SW480 (cell line): ENCODE measurements around the gene KSR2.
"Not testable (repeated sequence)": the region's sequence is repeated elsewhere in the genome, so short reads cannot be mapped to it uniquely, and the experiment has no call there.

Source experiments
- DNase-seq: peaks from one replicate; pipeline ENCODE4 v3.0.0-alpha.2; 2016; ENCODE audit warnings: low spot score

KSR2 gene

DNA sequence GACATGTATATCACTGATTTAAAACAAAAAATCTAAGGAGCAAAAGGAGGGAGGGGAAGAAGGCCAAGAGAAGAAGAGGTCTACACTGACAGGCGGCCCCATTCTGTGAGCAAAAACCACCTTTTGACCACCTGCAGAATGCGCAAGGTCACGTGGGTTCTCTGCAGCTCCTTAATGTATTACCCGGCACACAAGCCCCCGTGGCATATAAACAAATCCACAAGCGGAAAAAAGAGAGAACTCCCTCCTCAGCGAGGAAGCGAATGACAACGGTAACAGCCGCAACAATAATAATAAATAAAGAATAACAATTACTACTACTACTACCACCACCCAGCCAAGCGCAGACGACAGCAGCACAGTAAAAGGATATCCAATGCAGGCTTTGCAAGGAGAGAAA, 1.3 kb downstream of the KSR2 start:
- no peak for DNase-seq

DNA sequence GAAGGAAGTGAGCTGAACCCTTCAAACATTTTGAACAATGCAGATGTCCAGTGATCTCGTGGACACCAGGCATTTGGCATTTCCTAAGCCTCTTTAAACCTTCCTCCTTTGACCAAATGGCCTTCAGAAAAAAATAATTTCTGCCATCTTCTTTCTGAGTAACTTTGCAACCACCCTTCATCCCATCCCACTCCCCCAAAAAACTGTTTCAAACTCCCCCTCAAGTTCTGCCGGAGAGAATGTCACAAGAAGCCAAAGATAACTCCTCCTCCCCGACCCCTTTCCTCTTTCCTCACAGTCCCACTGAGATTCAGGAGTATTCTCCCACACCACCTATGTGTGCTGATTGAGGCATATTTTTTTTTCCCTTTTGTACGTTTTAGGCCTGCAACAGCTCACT, 1.7 kb downstream of the KSR2 start:
- DNase-seq, result no peak

DNA sequence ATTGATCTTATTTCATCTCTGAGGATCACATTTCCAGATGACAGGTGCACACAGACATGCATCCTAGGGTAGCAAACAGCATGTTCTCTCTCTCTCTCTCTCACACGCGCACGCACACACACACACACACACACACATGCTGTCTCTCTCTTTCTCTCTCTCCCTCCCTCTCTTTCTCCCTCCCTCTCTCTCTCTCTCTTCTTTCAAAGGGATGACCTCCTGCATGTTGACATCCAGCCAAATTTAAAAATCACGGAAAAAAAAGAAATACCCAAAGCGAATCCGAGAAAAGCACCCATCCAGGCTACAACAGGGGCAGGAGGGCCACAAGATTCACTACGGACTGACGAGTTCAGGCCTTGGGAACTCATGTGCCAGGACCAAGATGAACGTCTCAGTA, 2.3 kb downstream of the KSR2 start:
- no peak for DNase-seq

DNA sequence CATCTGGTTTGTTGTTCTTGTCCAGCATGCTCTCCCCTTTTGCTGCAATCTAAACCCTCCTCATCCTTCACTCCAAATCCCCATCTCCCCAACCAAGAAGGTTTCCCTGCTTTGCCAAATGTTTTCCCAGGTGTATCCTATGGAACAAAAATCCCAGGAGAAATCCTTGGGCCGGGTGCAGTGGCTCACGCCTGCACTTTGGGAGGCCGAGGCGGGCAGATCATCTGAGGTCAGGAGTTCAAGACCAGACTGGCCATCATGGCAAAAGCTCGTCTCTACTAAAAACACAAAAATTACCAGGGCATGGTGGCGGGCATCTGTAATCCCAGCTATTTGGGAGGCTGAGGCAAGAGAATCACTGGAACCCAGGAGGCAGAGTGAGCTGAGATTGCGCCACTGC, 5.0 kb downstream of the KSR2 start:
- DNase-seq, result no peak

DNA sequence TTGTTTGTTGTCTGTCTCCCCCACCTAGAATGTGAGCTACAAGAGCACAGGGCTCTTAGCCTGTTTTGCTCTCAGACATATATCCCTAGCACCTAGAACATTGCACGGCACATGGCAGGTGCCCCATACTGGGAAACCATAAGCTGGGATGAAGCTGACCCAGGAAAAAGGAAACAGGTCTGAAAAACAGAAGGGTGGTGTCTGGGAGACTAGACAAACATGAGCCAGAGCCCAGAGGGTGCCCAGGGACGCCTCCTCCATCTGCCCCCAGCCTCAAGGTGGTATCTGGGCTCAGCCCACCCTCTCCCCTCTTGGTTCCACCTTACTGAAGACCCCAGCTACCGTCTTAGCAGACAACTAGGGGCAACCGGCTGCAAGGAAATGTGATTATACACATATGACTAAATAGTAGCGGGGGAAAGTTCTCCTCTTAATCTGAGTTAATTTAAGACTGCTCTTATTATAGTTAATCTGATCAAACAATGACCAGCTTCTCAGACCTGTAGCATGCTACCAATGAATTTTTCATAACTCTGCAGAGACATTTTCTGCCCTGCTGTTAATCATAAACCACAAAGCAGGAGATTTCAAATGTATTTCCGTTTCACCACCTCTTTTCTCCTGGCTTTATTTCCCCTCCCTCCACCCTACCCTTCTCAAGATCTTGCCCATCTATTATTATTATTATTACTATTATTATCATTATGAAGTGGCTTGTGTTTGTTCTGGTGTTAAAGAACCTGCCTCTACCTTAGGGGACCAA, 31.9 kb downstream of the KSR2 start:
- no peak for DNase-seq

DNA sequence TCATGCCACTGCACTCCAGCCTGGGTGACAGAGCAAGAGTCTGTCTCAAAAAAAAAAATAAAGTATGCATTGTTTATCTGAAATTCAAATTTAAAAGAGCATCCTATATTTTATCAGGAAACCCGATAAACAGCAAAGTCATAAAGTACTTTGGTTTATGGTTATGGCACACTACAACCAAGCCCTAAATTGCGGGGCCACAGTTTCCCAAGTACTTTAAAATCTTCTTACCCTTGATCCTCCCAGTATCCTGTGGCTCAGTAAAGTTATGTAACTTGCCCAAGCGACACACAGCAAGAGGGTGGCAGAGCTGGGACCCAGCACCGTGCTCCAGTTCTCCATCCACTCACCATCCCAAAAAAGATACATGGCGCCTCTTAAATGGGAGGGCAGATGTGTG, 35.2 kb downstream of the KSR2 start:
- DNase-seq, result no peak

DNA sequence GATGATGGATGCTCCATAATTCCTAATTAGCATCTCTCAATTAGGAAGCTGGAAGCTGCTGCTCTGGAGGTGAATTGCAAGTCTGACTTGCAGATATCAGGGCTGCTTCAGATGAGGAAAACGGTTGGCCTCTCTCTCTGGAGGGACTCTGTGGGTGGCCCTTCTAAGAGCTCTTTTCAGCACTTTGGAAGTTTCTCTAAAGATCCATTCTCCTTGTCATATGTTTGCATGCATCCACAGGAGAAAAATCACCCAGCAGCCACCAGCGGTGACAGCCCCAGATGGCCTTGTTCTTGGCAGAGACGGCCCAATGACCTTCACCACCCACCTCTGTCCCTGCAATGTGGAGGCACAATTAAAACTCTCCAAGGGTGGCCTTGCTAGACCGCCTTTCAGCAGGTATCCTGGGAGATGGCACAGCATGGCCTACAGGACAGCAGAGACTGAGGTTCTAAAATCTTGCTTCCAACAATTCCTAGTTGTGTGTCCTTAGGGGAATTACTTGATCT, 42.3 kb downstream of the KSR2 start:
- no peak for DNase-seq

DNA sequence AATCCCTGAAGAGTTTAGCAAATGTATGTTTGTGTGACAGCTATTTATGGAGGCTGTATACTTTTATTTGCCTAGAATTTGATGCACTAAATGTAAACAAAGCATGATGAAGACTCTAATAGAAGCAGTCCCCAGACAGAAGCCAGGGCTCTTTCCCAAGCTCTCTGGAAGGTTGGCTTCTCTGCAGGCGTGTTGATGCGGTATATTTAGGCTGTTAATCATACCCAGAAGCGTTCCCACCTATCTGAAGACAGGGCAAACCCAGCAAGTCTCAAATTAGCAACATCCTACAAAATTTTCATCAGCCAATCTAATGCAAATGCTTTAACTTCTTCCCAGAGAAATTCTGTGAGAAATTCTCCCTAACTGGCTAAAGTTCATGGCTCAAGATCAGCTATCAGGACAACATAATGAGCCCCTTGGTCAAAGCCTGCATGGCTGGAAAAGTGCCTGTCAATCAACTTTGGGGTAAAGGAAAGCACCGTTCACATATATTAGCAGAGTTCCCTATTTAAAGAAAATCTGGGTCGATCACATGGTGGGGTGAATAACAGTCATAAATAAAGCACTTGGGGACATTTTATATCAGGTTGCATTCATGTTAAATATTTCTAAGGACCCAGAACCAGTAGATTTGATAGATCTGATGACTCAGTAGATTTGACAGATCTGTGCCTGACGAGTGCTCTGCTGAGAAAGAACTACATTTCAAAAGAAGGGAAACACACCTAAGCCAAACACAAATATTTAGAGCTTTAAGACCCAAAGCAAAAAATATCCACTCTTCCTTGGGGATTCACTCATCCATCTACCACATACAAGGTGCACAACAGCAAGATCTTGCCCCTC, 46.6 kb downstream of the KSR2 start:
- no peak for DNase-seq

DNA sequence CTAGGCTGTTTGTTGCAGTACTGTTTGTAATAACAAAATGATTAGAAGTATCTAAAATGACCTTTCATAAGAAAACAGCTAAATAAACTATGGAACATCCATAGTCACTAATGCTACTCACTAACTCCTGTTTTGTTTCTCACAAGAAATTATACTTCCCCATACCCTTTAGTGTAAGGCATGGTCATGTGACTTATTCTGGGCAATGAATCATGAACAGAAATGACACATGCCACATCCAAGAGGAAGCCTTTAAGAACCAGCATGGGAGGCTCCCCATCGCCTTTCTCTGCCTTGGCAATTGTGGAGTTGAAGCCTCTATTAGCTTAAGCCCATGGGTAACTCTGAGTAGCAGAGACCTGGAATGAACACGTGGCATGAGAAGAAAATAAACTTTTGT, 49.3 kb downstream of the KSR2 start:
- no peak for DNase-seq

DNA sequence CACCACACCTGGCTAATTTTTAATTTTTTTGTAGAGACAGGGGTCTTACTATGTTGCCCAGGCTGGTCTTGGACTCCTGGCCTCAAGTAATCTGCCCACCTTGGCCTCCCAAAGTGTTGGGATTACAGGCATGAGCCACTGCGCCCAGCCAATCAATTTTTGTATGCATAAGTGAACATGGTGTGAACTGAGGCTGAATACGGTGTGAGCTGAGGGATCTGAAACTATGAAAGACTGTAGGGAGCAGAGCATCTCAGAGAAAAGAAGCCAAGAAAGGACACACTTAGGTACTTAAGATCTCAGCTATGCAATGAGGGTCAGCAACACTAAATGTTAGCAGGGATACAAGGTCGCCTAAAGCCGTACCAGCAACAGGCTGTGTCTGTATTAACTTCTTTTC, 54.1 kb downstream of the KSR2 start:
- no peak for DNase-seq

DNA sequence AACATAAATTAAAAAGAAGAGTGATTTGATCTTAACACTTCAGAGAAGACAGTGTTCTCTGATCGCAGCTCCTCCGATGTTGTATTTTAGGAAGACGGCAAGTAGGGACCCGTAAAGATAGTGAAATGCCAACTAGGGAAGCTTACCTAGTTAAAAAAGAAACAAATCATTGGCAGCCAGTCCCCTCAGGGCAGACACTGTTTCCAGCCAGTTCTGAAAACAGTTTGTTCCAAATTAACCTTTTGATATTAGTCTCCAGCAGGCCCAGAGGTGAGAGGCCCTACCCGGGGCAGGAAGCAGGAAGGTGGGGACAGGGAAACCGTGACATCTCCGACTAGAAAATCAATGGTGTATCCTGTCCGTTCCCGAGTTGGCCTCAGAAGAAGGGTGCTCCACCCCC, 56.0 kb downstream of the KSR2 start:
- no peak for DNase-seq

DNA sequence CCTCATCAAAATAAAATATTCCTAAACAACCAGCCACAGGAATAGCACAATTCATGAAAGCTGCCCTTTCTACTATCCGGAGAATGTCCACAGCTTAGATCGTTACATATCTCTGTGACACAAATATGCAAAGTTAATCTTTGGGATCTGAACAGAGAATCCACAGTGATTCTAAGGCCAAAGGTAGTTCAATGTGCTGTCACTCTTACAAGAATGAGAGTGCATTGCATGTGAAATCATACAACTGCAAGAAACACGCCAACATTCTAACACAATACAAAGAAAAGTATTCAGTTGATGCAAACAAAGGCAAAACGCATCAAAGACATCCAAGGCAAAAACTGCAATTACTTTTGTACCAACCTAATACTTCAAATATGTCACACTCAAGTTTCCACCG, 60.4 kb downstream of the KSR2 start:
- DNase-seq, result no peak

DNA sequence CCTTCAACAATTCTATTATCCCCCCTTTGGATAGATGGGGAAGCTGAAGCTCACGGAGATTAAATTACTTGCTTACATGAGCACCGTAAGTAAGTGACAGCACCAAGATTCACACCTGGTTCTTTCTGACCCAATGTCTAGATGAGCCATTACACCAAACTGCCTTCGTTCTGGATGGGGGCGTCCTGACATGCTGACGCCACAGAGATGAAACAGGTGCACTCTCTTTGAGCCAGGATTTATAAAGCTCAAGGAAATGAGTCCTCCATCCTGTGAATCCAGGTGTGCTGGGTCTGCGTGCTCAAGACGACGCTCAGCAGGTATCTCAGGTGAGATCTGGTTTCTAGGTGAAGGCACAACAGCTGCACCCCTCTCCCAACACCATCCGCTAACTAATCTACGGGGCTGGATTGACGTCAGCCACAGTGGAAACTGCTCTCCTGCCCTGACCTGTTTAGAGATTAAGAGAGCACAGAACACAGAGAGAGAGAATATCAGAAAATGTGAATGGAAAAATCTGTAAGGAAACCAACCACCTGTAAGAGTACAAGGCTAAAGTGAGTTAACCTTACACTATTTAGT, 61.6 kb downstream of the KSR2 start:
- no peak for DNase-seq

DNA sequence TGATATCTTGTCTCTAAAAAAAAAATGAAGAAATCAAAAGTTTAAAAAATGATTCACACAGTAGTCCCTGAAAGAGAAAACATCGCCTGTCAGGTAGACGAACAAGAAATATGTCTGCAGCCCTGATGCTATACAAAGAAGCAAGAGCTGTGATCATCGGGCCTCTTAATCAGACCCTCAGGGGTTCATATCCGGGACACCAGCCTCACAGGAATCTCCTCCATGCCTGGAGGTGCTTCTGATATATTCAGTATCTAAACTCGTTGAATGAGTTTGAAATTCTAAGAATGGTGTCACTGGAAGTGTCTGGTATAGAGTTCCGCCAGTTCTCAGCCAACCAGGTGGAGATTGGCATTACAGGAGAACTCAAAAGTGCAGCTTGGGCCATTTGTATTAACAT, 64.7 kb downstream of the KSR2 start:
- DNase-seq, result no peak

DNA sequence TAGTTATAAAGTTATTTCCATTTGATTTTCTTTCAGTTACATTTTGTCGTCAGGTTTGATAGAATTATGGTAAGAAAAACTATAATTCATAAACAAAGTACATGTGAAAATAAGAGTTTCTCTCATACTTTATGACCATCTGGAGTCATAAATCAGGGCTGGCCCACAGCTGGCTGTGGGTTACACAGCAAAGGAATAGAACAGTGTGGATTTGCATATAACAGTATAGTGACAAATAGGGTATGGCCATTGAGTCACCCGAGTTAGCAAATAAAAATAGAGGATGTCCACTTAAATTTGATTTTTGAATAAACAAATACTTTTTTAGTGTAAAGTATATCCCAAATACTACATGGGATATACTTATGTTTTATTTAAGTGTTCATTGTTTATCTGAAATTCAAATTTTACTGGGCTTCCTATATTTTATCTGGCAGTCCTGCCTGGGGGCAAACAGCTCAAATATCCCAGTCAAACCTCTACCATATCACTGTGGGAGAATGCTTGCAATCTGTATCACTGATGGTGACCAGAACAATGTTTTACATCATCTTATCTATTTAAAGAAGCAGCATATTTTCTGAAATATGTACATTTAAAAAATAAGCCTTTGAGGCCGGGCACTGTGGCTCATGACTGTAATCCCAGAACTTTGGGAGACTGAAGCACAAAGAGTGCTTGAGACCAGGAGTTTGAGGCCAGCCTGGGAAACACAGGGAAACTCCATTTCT, 65.5 kb downstream of the KSR2 start:
- DNase-seq, result no peak

DNA sequence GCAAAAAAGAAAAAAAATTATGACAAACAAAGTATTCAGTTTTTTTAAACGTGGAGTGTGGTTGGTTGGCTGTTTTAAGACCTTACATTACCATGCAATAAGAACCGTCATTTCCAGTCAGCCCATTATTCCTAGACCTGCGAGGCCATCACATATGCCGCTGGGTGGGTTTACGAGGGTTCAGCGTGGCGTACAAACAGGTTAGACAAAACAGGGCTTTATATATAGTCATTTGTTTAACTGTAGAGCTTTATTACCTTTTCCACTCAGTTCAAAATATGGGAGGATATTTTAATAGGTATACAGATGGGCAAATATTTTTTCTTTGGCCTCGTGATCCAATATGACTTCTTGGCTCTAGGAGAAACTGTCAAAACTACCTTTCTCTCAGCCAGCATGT, 67.2 kb downstream of the KSR2 start:
- DNase-seq, result no peak

DNA sequence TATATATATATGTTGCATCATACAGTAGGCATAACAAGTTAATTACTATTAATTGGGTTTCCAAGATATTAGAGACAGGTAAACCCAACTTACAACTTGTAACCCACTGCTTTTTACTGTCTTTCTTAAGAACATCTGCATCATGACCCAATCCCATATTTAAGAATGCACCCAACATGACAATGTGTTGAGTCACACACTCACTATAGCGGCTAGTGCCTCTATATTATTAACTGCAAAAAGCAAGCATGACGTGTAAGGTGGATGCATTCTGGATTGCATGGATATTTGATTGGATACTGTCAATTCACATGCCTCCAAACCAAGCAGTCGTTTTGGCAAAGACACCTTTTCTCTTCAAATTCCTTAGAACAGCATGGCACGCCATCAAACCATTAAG, 68.2 kb downstream of the KSR2 start:
- peak; percentile 12 for DNase-seq

DNA sequence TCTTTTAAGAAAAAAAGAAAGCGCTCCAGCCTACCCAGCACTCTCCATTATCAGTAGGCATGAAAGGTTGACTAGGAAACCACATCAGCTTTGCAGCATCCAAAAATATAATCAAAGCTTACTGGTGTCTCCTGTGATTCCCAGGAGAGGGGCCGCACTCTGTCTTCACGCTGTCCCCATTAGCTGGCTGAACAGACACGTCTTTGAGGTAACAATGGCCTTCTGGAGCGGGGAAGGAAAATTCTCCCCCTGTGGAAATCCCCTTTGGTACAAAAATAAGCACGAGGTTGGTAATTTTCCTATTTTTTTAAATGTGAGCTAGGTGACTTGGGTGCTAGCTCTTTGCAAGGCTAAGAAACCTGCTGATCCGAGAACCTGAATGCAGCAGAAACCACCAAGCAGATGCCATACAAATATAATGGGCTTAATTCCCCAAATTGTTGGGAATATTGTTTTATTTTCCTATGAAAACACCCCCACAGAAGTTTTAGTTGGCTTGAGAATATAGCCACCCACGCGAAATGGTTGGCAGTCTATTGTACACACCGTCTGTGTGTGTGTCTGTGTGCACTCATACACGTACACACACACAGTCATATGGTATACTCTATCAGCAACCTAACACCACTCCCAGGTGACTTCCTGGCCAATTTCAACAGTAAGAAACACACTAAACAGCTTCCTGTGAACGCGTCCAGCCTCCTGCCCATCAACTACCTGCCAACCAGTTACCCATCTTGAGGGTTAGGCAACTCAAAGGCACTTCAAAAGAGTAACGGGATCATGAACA, 71.2 kb downstream of the KSR2 start:
- DNase-seq, result no peak

DNA sequence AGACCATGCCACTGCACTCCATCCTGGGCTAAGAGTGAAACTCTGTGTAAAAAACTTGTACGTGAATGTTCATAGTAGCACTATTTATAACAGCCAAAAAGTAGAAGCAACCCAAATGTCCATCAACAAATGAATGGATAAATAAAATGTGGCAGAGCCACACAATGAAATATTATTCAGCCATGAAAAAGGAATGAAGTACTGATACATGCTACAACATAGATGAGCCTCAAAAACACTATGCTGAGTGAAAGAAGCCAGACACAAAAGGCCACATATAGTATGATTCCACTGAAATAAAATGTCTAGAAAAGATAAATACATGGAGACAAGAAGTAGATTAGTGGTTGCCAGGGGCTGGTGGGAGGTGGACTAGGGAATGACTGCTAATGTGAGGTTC, 72.8 kb downstream of the KSR2 start:
- DNase-seq, result no peak

DNA sequence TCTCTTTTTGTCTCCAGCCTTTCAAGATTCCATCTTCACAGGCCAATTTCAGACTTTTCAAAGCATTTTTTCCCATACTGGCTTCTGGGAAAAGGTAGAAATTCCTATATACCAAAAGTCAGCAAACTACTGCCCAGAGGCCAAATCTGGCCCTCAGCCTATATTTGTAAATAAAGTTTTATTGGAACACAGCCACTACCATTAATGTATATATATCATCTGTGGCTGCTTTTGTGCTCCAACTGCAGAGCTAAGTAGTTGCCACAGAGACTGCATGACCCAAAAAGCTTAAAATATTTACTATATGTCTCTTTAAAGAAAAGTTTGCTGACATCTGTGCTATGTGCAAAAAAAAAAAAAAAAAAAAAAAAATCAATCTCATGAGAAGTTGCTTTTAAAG, 76.3 kb downstream of the KSR2 start:
- no peak for DNase-seq

DNA sequence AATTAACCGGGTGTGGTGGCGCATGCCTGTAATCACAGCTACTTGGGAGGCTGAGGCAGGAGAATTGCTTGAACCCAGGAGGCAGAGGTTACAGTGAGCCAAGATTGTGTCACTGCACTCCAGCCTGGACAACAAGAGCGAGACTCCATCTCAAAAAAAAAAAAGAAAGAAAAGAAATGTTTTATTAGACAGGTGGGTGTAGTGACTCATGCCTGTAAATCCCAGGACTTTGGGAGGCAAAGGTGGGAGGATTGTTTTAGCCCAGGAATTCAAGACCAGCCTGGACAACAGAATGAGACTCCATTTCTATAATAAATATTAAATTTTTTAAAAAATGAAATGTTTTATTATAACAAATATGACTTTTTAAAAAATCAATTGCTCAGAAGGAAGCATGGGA, 77.5 kb downstream of the KSR2 start:
- not testable (repeated sequence) for DNase-seq

DNA sequence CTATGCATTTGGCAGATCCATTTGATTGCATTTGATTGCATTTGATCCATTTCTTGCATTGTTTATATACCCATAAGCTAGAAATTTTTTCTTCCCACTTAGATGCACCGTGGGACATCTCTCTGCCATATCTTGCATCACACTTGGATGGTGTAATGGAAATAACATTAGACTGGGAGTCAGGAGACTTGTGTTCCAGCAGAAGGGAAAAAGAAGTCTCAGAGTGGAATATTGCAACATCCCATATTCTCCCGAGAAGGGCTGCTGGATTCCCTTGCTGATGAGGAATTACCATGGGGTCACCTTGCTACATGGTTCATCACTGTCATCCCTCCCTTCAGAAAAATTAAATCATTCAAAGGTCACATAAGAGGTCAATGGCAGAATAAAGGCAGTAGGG, 78.1 kb downstream of the KSR2 start:
- DNase-seq, result no peak
